ENCODE results near the gene ZDHHC21.
"Not testable (repeated sequence)": the region's sequence is repeated elsewhere in the genome, so short reads cannot be mapped to it uniquely, and the experiment has no call there.

ZDHHC21 gene

DNA sequence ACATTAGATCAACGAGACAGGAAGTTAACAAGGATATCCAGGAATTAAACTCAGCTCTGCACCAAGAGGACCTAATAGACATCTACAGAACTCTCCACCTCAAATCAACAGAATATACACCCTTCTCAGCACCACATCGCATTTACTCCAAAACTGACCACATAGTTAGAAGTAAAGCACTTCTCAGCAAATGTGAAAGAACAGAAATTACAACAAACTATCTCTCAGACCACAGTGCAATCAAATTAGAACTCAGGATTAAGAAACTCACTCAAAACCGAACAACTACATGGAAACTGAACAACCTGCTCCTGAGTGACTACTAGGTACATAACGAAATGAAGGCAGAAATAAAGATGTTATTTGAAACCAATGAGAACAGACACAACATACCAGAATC is 10.6 kb downstream of the ZDHHC21 start:
- not testable (repeated sequence) for DNase-seq (ENCODE audit: low spot score)

DNA sequence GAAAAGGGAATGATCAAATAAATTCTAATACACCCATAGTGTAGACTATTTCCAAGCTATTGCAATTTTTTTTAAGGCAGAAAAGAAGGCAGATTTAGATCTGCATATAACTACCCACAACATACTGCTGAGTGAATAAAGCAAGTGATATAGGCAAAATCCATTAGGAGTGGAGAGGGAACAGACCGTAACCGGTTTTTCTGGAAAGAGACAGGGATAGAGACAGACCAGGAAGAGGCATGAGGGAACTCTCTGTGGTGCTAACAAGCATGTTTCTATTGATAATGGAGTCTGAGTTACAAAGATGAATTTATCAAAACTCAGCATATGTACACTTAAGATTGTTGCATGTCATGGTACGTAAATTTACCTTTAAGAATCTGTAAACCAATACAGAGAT is 14.5 kb downstream of the ZDHHC21 start:
- no peak for DNase-seq (ENCODE audit: low spot score)

DNA sequence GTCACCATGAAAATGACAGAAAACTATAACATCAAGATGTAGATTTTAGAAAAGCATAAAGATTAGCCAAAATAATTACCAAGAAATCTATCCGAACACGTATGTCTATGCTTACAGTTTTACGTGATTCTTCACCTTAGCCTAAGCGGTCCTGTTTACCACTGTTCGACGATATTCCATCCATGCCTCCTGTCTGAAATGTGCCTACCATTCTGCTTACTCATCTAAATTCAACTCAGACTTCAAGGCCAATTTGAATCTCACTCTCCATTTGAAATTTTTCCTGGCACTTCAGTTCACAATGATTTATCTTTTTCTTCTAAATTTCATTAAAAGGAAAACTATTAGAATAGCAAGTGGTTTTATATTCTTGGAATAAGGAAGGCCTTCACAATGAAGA is 15.4 kb downstream of the ZDHHC21 start:
- DNase-seq (ENCODE audit: low spot score): no peak

DNA sequence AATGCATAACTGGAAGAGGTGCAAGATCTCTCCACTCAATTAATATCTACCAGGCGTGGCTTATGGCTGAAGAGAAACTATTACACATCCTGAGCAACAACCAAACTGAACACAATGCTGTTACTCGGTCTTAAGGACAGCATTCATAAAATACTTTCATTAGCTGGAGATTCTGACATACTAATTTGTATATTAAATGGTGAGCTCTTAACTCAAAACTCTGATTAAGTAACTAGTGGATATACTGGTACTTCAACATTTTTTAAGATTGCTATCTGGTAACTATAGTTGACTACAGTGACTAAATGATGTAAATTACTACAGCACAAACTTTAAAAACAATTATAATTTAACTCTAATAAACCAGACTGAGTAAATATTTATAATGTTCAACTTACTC is 15.8 kb downstream of the ZDHHC21 start:
- no peak for DNase-seq (ENCODE audit: low spot score)

- DNase-seq (ENCODE audit: low spot score): no peak
These were observed 18.6 kb downstream of the ZDHHC21 start for GRCh38 chr9:14674630-14675029.

GRCh38 chr9:14671377-14671776 is 21.9 kb downstream of the ZDHHC21 start:
- no peak for DNase-seq (ENCODE audit: low spot score)

- no peak for DNase-seq (ENCODE audit: low spot score)
These were observed 22.5 kb downstream of the ZDHHC21 start for GRCh38 chr9:14670718-14671117.

- not testable (repeated sequence) for DNase-seq (ENCODE audit: low spot score)
These were observed 29.2 kb downstream of the ZDHHC21 start for GRCh38 chr9:14664022-14664421.

- DNase-seq (ENCODE audit: low spot score): no peak
These were observed 31.2 kb downstream of the ZDHHC21 start for GRCh38 chr9:14662060-14662453.

- DNase-seq (ENCODE audit: low spot score): peak; percentile 56
These were observed 31.7 kb downstream of the ZDHHC21 start for GRCh38 chr9:14661421-14662059.

GRCh38 chr9:14660721-14661120 is 32.5 kb downstream of the ZDHHC21 start:
- no peak for DNase-seq (ENCODE audit: low spot score)

DNA sequence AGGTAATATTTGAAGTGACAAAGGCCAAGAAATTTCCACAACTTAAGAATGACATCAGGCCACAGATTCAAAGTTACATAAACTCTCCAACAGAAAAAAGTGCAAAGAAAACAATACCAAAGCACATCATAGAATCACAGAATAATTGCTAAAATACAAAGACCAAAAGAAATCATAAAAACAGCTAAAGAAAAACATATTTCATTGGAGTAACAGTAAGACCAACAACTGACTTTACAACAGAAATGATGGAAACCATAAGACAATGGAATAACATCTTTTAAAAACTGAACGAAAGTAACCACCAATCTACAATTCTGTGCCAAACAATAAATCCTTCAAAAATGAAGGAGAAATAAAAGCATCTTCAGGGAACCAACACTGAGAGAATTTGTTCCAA is 38.3 kb downstream of the ZDHHC21 start:
- no peak for DNase-seq (ENCODE audit: low spot score)

DNA sequence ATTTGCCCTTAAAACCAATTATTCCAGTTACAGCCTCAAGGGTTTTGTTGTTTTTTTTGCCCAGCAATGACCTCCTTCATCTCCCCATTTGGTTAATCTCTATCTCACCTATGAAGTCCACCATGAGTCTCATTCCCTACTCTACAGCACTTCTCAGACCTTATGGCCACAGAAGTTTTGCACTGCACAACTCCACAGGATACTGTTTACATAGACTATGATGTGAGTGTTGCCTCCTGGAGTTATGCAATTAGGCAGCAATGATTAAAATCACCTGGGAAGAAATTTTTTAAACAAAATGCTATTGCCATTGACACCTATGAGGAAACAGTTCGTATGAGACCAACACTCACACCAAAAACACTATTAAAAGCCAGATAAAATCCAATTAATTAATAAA is 39.7 kb downstream of the ZDHHC21 start:
- no peak for DNase-seq (ENCODE audit: low spot score)

GRCh38 chr9:14652729-14653377 is 40.4 kb downstream of the ZDHHC21 start:
- DNase-seq (ENCODE audit: low spot score): peak; percentile 29

DNA sequence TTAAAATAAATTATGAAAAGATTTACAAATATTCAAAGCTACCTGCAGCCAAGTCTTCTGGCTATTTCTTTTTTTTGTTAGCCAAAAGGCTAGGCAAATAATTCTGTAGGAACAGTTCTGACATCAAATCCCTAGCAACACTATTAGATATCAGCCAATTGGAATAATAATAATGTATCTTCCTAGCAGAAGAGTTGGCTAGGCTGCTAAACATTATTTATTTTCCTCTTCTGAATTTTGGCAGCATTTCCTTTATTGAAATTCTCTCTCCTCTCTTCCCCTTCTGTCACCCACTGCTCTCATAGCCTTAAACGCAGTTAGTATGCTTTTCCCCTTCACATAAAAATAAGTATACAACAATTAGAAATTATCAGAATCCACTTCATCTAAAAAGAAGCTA is 42.6 kb downstream of the ZDHHC21 start:
- DNase-seq (ENCODE audit: low spot score): no peak

DNA sequence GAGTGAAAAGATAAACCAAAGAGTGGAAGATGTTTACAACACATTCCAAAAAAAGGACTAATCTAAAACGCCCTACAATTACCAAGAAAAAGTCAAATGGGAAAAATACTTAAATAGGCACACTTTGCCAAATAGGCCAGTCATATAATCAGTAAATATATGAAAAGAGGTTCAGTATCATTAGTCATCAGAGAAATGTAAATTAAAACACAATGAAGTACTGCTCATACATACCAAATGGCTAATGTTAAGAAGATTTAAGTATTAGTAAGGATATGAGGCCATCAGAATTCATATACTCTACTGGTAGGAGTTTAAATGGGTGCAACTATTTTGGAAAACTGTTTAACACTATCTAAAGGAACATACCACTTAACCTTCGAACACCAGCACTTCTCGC is 47.6 kb downstream of the ZDHHC21 start:
- DNase-seq (ENCODE audit: low spot score): no peak

DNA sequence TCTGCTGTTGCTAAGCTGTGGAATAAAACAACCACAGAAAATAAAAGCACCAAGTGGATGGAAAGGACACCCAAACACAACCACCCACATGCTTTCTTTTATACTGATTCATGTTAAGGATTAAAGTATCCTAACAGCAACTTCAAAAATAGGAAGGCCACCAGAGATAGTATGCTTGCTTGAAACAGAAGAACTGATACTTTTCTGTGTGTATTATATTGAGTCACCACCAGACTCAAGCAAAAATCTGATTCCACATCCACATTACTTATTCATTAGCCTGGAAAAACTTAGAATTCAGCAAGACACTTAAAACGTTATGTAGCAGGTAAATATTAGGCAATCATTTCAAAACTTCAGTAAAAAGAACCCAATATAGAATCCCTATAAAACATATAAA is 52.3 kb downstream of the ZDHHC21 start:
- no peak for DNase-seq (ENCODE audit: low spot score)

DNA sequence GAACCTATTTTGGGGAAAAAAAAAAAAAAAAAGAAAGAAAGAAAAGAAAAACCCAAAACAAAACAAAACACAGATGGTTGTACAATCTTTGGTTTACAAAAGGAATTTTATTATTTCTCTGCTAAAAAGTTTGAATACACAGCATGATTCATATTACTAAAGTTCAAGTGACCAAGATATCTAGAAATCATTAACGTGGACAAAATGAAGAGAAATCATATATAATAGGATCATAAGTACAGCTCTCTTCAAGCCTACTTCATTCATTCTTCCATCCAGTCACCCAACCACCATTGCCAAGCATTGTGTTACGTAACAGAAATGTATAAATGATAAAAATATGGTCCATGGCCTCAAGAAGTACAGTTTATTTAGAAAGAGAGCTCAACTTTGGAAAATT is 52.9 kb downstream of the ZDHHC21 start:
- no peak for DNase-seq (ENCODE audit: low spot score)

- no peak for DNase-seq (ENCODE audit: low spot score)
These were observed 59.2 kb downstream of the ZDHHC21 start for GRCh38 chr9:14633906-14634565.

GRCh38 chr9:14633148-14633547 is 60.1 kb downstream of the ZDHHC21 start:
- DNase-seq (ENCODE audit: low spot score): no peak

GRCh38 chr9:14627513-14627912 is 65.7 kb downstream of the ZDHHC21 start:
- no peak for DNase-seq (ENCODE audit: low spot score)

DNA sequence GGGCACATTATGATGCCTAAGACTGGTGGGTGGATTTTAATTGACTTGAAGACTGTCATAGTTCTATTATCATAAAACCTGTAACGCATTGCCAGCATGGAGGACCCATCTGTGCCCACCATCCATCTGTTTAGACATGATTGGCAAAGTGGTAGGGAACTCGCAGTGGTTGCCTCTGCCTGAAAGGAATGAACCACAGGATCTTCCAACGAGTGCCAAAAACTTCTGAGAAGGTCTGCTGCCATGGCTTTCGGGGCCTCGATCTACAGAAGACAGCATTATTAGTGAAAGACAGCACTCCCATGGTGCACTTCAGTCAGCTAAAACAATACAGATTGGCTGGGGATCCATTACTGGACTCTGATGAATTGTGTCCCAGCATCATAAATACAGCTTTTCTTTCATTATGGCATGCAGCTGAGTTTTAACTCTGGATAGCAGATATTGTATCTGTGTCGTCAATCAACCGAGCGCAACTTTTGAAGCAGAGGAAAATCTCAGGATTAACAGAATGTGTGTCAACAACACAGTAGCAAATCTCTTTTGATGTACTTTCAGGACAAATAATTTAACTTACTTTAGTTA is 74.3 kb downstream of the ZDHHC21 start:
- DNase-seq (ENCODE audit: low spot score): no peak
